GM18907 (cell line): ENCODE results near the gene PKP3.

Source experiments
- ATAC-seq: cut with Tn5 transposase; IDR thresholded peaks from one replicate; pipeline ENCODE4 v1.9.1; 2021; ENCODE audit warnings: mild to moderate bottlenecking, moderate library complexity; ENCODE audit not compliant: unreplicated experiment

Gene PKP3

GRCh38 chr11:441418-442274 lies 47.6 kb downstream of the PKP3 start, which contains the start of gene ANO9:
TSS of gene ANO9 (minus strand) at chr11:442011. CDS start at chr11:441926, 85 bp downstream.
- no peak for ATAC-seq

- ATAC-seq: no peak
Observed at GRCh38 chr11:442611-443081, 48.6 kb downstream of the PKP3 start.

DNA sequence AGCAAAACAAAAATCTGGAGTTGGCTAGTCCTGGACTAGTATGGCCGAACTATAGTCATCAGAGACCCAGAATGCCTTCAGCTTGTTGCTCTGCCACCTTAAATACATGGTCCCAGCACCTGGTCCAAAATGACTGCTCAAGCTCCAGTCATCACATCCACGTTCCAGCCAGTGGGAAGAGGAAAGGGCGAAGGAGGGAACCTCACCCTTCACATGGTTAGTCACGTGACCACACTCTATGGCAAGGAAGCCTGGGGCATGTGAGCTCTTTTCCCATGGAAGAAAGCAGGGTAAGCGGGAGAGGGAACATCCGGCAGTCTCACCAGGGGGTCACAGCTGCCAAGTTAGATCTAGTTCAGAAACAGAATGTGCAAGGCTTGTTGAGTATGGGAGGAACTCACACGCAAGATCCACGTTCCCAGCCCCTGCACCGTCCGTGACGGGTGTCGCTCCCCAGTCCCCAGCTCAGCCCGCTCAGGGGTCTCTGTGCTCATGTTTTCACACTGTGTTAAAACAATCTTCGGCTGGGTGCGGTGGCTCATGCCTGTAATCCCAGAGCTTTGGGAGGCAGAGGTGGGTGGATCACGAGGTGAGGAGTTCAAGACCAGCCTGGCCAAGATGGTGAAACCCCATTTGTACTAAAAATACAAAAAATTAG lies 49.7 kb downstream of the PKP3 start:
- no peak for ATAC-seq

GRCh38 chr11:444396-445144 lies 50.6 kb downstream of the PKP3 start:
- ATAC-seq: no peak

DNA sequence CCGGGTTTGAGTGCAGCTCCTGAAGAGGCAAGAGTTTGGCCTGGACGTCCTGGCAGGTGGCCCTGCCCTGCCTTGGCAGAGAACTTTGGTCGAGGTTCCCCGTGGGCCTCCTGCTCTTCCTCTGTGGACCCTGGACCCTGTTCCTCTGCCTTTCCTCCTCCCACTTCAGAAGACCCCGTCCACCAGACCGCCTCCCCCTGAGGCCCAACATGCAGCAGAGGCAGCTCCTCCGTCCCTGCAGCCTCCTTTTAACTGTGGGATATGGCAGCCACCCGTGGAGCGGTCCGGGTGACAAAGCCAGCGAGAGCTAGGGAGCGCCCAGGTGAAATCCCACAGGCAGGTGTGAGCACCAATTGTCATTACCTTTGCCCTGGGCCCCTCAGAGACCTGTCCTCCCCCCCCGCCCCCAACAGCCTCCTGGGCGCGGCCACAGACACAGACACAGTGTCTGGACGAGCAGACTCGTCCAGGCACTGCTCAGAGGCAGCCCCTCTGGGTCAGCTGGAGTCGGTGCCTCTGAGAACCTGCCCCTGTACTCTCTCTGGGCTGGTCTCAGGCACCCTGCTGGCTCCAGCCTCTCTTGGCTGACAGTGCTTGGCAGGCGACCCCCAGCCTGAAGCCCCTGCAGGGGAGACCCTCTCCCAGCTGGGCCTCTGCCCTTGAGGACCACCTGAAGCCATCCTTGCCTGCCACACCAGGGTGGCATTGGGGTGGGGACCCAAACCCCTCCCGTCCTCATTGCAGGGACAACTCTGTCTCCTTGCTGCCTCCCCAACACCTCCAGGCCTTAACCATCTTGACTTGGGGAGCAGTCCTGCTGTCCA lies 52.0 kb downstream of the PKP3 start:
- no peak for ATAC-seq

DNA sequence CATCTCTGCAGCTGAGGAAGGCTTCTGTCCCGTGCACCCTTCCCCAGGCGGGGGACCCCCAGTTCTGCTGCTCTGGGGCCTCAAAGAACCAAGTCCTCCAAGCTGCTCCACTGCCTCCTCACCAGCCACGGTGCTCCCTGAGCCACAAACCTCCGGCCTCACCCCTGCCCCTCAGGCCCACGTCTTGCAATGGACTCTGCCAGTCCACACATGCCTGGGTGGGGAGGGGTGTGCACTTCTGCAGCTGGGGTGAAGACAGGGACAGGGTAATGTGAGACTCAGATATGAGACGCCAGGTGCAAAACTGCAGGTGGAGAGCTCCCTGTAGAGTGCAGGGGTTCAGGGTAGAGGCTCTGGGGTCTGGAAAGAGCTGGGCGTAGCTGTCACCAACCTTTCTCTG lies 52.9 kb downstream of the PKP3 start:
- ATAC-seq: no peak

GRCh38 chr11:447923-448731 lies 54.1 kb downstream of the PKP3 start:
- peak; percentile 40 for ATAC-seq

DNA sequence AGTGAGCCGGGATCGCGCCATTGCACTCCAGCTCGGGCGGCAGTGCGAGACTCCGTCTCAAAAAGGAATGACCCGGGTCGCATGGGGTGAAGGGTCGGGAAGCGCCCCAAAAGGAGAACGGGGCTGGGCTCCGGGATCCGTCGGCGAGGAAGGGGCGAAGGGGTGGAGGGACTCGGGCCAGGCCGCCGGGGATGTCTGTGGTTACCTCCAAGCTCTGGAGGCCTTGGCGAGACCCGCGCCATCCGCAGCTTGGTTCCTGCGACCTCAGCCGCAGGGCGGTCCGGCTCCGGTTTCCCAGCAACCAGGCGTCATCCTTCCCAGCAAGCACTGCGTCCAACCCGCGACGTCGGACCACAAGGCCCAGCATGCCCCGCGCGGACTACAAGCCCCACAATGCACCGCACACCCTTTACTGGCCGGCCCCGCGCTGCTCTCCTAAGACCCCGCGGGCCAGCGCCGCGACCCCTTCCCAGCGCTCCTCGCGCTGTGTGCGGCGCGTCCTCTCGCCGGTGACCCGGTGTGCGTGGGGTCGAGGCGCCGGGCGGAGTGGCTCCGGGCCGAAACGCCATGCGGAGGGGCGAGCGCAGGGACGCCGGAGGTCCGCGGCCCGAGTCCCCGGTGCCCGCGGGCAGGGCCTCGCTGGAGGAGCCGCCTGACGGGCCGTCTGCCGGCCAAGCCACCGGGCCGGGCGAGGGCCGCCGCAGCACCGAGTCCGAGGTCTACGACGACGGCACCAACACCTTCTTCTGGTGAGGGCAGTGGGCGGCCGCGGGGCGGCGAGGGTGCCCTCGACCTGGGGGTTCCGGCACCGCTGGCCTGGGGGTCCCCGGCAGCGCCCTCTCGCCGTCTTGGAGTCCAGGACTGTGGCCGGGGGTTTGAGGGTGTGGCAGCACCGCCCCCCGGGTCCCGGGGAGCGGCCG lies 56.1 kb downstream of the PKP3 start, which contains the start of gene PTDSS2:
PTDSS2 (plus strand) TSS at position 391 of the 920 bp plus-strand sequence; CDS start at position 568, 177 bp downstream.
- peak; percentile 81 for ATAC-seq

DNA sequence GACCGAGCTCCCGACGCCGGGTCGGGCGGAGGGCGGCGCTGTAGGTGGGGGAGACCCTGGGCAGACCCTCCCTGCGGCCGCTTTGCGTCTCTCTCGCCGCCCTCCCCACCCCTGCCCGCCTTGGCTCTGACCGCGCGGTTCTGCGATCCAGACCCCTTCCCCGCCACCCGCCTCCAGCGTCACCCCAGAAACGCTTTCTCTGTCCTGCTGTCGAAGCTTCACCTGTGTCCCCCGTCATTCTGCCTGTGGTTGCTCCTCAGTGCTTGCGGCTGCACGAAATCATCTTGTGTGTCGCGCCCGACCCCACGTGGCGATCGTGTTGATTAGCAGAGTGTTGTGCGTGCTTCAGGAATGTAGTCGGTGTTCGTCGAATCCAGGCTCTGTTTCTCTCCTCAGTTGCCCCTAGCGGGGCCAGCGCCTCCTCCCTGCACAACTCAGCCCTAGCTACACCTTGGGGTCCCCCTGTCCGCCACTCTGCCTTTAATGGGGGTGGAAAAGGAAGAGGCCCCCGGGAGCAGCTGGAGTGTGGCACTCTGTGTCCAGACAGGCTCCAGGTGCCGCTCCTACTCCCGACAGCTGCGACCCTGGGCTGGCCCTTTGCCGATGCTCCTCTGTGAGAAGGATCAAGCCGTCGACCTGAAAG lies 56.9 kb downstream of the PKP3 start:
- ATAC-seq: peak; percentile 6

- ATAC-seq: no peak
Observed at GRCh38 chr11:451738-452137, 57.7 kb downstream of the PKP3 start.

DNA sequence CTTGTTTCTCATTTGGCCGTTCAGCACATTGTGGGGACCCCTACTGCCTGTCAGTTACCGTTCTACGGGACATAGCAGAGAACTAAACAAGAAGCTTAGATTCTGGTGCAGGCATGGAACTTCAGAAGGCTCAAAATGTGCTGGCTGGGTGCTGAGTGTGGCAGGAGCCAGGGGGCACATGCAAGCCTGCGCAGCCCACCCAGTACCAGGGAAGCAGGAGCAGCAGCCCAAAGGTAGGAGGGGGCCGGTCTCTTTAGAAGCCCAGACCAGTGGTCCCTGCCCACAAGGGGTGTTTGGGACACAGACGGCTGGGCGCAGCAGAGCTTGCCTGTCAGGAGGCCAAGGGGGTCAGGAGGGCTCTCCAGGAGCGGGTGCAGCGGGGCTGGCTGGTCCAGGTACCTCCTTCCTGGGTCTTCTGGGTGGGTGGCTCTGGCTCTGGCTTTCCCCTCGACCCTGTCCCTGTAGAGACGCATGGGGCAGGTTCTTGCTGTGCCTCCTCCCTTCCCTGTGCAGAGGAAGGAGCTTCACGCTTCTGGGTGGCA lies 58.3 kb downstream of the PKP3 start:
- ATAC-seq: no peak

- ATAC-seq: no peak
Observed at GRCh38 chr11:452916-453527, 59.0 kb downstream of the PKP3 start.

- ATAC-seq: no peak
Observed at GRCh38 chr11:453564-453963, 59.6 kb downstream of the PKP3 start.

DNA sequence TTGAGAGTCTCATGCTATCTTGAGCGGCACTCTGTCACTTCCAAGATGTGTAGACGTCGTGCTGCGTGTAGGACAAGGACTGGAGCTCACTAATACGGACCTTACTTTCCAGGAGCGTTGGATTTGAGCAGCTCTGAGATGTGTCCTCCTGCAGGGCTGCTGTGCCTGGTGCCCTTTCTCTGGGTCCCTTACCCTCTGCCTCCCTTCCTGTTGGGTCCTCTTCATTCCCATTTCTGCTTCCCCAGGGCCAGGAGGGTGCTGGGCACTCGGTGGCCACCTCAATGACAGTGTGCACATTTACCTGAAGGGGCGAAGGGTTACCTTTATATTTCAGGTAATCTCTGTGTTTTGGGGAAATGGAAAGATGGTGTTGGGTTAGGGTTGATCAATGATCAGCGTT lies 60.0 kb downstream of the PKP3 start:
- no peak for ATAC-seq
